ENCODE data around the gene CEP164. TPM values are rescaled to one million over a fixed set of nuclear protein-coding genes. Genes with fewer than 3 reads are reported as not detected.

The CEP164 gene
- total RNA-seq, 1 donor from 2014 or later = 28.8 TPM

DNA sequence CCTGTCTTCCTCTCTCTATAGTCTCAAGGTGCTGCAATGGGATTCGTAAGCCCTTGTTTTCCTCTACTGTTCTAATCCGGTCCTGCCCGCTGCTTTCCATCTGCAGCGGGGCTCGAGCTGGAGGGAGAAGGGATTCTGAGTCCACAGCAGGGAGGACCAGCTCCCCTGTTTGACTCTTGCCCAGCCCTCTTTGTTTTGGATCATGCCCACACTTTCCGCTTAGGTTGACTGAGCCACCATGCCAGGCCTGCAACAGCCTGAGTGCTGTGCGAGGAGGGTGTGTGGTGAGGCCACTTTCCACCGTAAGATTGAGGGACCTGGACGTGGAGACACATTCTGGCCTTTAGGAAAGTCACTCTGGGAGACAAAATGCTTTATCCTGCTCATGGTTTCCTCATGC is 58.3 kb downstream of the CEP164 start:
- DNase-seq (ENCODE audit: low read depth) = no peak
- no peaks in the 10 kb centered on the region for H3K27me3 ChIP-seq (ENCODE audit: control insufficient read depth, insufficient read depth, low read length)
- no peak overlapping the region for H3K4me3 ChIP-seq (ENCODE audit: low read depth, low read length)
- H3K36me3 ChIP-seq (ENCODE audit: control insufficient read depth, insufficient read depth, low read length) = peaks cover 4% of the 10 kb centered on the region
- TF ChIP-seq, protein P1, sequence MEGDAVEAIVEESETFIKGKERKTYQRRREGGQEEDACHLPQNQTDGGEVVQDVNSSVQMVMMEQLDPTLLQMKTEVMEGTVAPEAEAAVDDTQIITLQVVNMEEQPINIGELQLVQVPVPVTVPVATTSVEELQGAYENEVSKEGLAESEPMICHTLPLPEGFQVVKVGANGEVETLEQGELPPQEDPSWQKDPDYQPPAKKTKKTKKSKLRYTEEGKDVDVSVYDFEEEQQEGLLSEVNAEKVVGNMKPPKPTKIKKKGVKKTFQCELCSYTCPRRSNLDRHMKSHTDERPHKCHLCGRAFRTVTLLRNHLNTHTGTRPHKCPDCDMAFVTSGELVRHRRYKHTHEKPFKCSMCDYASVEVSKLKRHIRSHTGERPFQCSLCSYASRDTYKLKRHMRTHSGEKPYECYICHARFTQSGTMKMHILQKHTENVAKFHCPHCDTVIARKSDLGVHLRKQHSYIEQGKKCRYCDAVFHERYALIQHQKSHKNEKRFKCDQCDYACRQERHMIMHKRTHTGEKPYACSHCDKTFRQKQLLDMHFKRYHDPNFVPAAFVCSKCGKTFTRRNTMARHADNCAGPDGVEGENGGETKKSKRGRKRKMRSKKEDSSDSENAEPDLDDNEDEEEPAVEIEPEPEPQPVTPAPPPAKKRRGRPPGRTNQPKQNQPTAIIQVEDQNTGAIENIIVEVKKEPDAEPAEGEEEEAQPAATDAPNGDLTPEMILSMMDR (IDR thresholded peaks at IDR 0.05; ENCODE audit: insufficient read depth, low read length, poor library complexity, severe bottlenecking) = no peak

DNA sequence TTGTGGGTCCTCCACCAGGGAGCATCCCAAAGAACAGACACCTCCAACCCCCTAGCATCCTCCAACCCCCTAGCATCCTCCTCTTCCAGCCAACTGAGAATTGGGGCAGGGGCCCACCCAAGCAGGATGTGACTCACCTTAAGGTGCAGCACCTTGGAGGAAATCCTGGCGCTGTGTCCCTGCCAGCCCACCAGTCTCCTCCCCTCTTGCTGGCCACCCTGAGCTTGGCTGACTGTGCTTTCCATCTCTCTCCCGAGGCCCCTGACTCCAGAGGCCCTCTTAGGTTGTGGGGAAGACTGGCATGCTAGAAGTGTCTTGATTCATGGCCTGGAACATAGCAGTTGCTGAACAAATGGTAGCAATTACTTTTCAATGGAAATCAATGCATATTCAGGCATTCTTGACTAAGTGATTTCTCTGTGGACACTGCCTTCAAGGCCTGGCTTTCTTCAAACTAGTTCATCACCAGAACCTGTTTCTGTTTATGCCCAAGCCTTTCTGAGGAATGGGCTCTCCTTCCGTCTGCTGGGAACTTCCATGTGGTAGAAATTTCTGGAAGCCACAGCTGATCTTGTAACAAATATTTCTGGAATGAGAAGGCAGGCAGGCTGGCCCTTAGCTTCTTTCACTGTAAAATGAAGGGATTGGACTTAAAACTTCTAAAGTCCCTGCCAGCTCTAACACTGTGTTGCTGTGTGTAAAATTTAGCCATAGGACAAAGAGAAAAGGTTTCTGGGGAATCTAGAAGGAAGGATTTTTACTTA is 60.5 kb downstream of the CEP164 start:
- no peak overlapping the region for H3K4me3 ChIP-seq (ENCODE audit: low read depth, low read length)
- H3K36me3 ChIP-seq (ENCODE audit: control insufficient read depth, insufficient read depth, low read length) = peaks cover 6% of the 10 kb centered on the region
- TF ChIP-seq, protein P1 (IDR thresholded peaks at IDR 0.05; ENCODE audit: insufficient read depth, low read length, poor library complexity, severe bottlenecking) = no peak

DNA sequence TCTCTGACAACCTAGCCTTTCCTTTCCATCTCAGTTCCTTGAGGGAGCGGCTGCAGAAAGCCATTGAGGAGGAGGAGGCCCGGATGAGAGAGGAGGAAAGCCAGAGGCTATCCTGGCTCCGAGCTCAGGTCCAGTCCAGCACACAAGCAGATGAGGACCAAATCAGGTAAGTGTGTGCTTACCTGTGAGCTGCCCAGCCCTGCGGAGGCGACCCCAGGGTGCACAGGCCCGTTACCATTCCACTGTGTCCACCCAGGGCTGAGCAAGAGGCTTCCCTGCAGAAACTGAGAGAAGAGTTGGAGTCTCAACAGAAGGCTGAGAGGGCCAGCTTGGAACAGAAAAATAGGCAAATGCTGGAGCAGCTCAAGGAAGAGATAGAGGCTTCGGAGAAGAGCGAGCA is 63.1 kb downstream of the CEP164 start:
- Histone ChIP-seq H3K36me3 (ENCODE audit: control insufficient read depth, insufficient read depth, low read length) (peaks cover 6% of the 10 kb centered on the region), H3K4me3 (ENCODE audit: low read depth, low read length) (no peak overlapping the region), H3K27me3 (ENCODE audit: control insufficient read depth, insufficient read depth, low read length) (no peaks in the 10 kb centered on the region)
- TF ChIP-seq, protein P1 (IDR thresholded peaks at IDR 0.05; ENCODE audit: insufficient read depth, low read length, poor library complexity, severe bottlenecking) = no peak
- no peak for DNase-seq (ENCODE audit: low read depth)

More for the DNA sequence above, 60.5 kb downstream of the CEP164 start:
- no peaks in the 10 kb centered on the region for H3K27me3 ChIP-seq (ENCODE audit: control insufficient read depth, insufficient read depth, low read length)
- no peak for DNase-seq (ENCODE audit: low read depth)

DNA sequence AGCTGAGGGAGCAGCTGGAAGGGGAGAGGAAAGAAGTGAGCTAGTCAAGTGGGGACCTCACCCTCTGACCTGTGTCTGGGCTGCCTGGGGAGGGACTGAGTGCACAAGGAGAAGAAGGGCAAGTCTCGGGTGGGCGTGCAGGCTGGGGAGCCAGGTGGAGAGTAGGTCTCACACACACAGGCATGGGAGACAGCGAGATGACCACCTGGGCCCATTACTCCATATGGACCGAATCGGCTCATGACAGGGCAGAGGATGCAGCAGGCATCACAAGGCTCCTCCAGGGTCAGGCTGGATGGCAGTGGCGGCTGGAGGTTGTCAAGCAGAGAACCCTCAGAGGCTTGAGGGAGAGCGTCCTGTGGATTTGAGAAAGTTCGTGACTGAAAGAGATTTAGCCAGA is 63.5 kb downstream of the CEP164 start:
- H3K4me3 ChIP-seq (ENCODE audit: low read depth, low read length) = no peak overlapping the region
- peaks cover 5% of the 10 kb centered on the region for H3K36me3 ChIP-seq (ENCODE audit: control insufficient read depth, insufficient read depth, low read length)
- no peaks in the 10 kb centered on the region for H3K27me3 ChIP-seq (ENCODE audit: control insufficient read depth, insufficient read depth, low read length)
- DNase-seq (ENCODE audit: low read depth) = no peak
- TF ChIP-seq, protein P1 (IDR thresholded peaks at IDR 0.05; ENCODE audit: insufficient read depth, low read length, poor library complexity, severe bottlenecking) = no peak

DNA sequence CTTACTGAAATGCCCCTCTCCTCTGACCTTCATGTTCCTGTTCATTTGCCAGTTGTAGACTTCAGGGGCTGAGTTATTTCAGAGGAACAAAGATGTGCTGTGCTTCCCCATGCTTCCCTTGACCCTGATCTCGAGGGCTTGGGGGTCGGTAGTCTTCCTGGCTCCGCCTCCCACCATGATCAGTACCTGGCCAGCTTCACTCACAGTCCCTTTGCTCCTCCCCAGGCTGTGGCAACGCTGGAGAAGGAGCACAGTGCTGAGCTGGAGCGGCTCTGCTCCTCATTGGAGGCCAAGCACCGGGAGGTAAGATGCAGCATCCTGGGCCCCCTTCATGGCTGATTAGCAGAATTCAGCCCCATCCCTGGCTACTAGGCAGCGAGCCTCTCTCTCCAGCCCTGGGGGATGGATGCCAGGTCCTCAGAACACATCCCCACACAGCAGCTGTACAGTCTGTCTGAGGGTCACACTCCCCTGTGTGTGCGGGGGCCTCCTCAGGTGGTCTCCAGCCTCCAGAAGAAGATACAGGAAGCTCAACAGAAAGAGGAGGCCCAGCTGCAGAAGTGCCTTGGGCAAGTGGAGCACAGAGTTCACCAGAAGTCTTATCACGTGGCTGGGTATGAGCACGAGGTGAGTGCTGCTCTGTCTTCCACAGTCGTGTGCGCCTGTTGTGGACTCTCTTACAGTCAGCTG is 64.5 kb downstream of the CEP164 start:
- Histone ChIP-seq H3K4me3 (ENCODE audit: low read depth, low read length) (no peak overlapping the region), H3K36me3 (ENCODE audit: control insufficient read depth, insufficient read depth, low read length) (peaks cover 8% of the 10 kb centered on the region), H3K27me3 (ENCODE audit: control insufficient read depth, insufficient read depth, low read length) (no peaks in the 10 kb centered on the region)
- TF ChIP-seq, protein P1 (IDR thresholded peaks at IDR 0.05; ENCODE audit: insufficient read depth, low read length, poor library complexity, severe bottlenecking) = no peak
- DNase-seq (ENCODE audit: low read depth) = no peak

Data from kidney epithelial cell (primary cell).